H1 (cell line): ENCODE measurements around the gene DCAF15. TPM values are rescaled to one million over a fixed set of nuclear protein-coding genes. Genes with fewer than 3 reads are reported as not detected.
A peak's percentile ranks its signal among the peaks of the same experiment; 100 is the strongest.

Experiments
- CTCF ChIA-PET: fragments of 300-600 bp; sonication (Branson Sonifier 250); formaldehyde crosslinking; loops from one replicate; lab custom pipeline; 2021; ENCODE audit not compliant: partially characterized antibody; lab: Charles Lee
- POLR2A ChIA-PET: fragments of 300-600 bp; sonication (Branson Sonifier 250); formaldehyde crosslinking; loops from one replicate; lab custom pipeline; 2021; ENCODE audit warnings: inconsistent platforms; ENCODE audit not compliant: partially characterized antibody; lab: Charles Lee
- DNase-seq, 2 experiments: peaks; one replicate each; pipeline versions ENCODE4 v3.0.0 to v3.0.0-alpha.2; 2010 to 2022; ENCODE audit warnings: low spot score in 2 of 2, low read depth in 1 of 2, mixed read lengths in 1 of 2
- FAIRE-seq: peaks from 2 replicates; lab custom pipeline; 2011; peaks lifted over from hg19 to GRCh38; lab: Jason Lieb, UNC
- H2AFZ ChIP-seq: 2 replicates; pipeline ENCODE4 v1.8.1; 2012; ENCODE audit warnings: low read length, inconsistent platforms
- H2AK5ac ChIP-seq: 2 replicates; pipeline ENCODE4 v1.6.1; 2013; ENCODE audit warnings: low read depth, low read length
- H2BK120ac ChIP-seq: replicated peaks from 2 replicates; pipeline ENCODE3; 2013; ENCODE audit warnings: low read depth, low read length, inconsistent platforms
- H2BK12ac ChIP-seq: 2 replicates; pipeline ENCODE4 v1.6.1; 2013; ENCODE audit warnings: low read depth, low read length
- H2BK15ac ChIP-seq: 2 replicates; pipeline ENCODE4 v1.6.1; 2013; ENCODE audit warnings: low read length
- H2BK20ac ChIP-seq: 2 replicates; pipeline ENCODE4 v1.6.1; 2013; ENCODE audit warnings: low read length
- H2BK5ac ChIP-seq: 2 replicates; pipeline ENCODE4 v1.6.1; 2013; ENCODE audit warnings: low read depth, low read length
- H3K14ac ChIP-seq: 2 replicates; pipeline ENCODE4 v1.6.1; 2013; ENCODE audit warnings: inconsistent platforms; ENCODE audit not compliant: insufficient read length
- H3K18ac ChIP-seq: 2 replicates; pipeline ENCODE4 v1.6.1; 2013; ENCODE audit warnings: low read length; ENCODE audit errors: extremely low read depth
- H3K23ac ChIP-seq: 2 replicates; pipeline ENCODE4 v1.6.1; 2013; ENCODE audit warnings: inconsistent platforms; ENCODE audit not compliant: insufficient read length
- H3K23me2 ChIP-seq: 2 replicates; pipeline ENCODE4 v1.6.1; 2013; ENCODE audit warnings: low read depth, low read length
- H3K27ac ChIP-seq: 2 replicates; pipeline ENCODE4 v1.6.1; 2011; ENCODE audit warnings: low read depth, low read length, inconsistent platforms
- H3K27me3 ChIP-seq, 4 experiments: replicated peaks in 1 of 4; 1 replicate in 1 of 4; 2 replicates in 3 of 4; pipeline versions ENCODE4 v1.6.1 to v1.8.1; 2011 to 2013; ENCODE audit warnings: low read length in 3 of 4, mild to moderate bottlenecking in 3 of 4, inconsistent platforms in 2 of 4, mixed read lengths in 2 of 4, moderate library complexity in 1 of 4; ENCODE audit not compliant: control insufficient read depth in 3 of 4, insufficient read depth in 3 of 4; ENCODE audit errors: extremely low read depth in 1 of 4
- H3K36me3 ChIP-seq, 4 experiments: 2 replicates each; pipeline versions ENCODE4 v1.6.1 to v1.8.1; 2011 to 2013; ENCODE audit warnings: mild to moderate bottlenecking in 4 of 4, low read length in 3 of 4, moderate library complexity in 2 of 4, control low read depth in 1 of 4, inconsistent platforms in 1 of 4; ENCODE audit not compliant: insufficient read depth in 4 of 4, control insufficient read depth in 2 of 4
- H3K4ac ChIP-seq: replicated peaks from 2 replicates; pipeline ENCODE3; 2013; ENCODE audit warnings: low read length, low read depth, mixed read lengths, inconsistent platforms; ENCODE audit not compliant: insufficient read length
- H3K4me1 ChIP-seq, 4 experiments: replicated peaks in 1 of 4; 1 replicate in 1 of 4; 2 replicates in 3 of 4; pipeline versions ENCODE4 v1.6.1 to v1.8.1; 2011 to 2013; ENCODE audit warnings: low read length in 3 of 4, inconsistent platforms in 2 of 4, mixed read lengths in 1 of 4; ENCODE audit not compliant: insufficient read depth in 4 of 4, control insufficient read depth in 3 of 4
- H3K4me2 ChIP-seq, 2 experiments: 2 replicates each; pipeline versions ENCODE4 v1.6.1 to v1.8.1; 2011 to 2013; ENCODE audit warnings: low read depth in 2 of 2, low read length in 2 of 2, control low read depth in 1 of 2, inconsistent platforms in 1 of 2, mild to moderate bottlenecking in 1 of 2; ENCODE audit not compliant: insufficient read depth in 1 of 2
- H3K4me3 ChIP-seq, 4 experiments: fragments of 200-600, 300-600 bp in 1 of 4; sonication (generic), shearing (Covaris generic), sonication (Bioruptor Twin) in 1 of 4; 2 replicates each; pipeline versions ENCODE4 v1.5.1 to v1.8.1; 2011 to 2016; ENCODE audit warnings: low read length in 4 of 4, low read depth in 3 of 4, control low read depth in 2 of 4, inconsistent platforms in 2 of 4, mild to moderate bottlenecking in 2 of 4, mixed read lengths in 1 of 4, moderate library complexity in 1 of 4; ENCODE audit not compliant: insufficient read depth in 2 of 4; ENCODE audit errors: extremely low read depth in 1 of 4
- H3K56ac ChIP-seq: replicated peaks from 2 replicates; pipeline ENCODE3; 2013; ENCODE audit warnings: low read depth, mild to moderate bottlenecking, mixed read lengths, low read length, inconsistent platforms; ENCODE audit not compliant: insufficient read length
- H3K79me1 ChIP-seq: 2 replicates; pipeline ENCODE4 v1.6.1; 2013; ENCODE audit warnings: low read depth, low read length, control low read depth
- H3K79me2 ChIP-seq, 2 experiments: 2 replicates each; pipeline versions ENCODE4 v1.6.1 to v1.8.1; 2012 to 2013; ENCODE audit warnings: low read length in 2 of 2, mild to moderate bottlenecking in 2 of 2, inconsistent platforms in 1 of 2; ENCODE audit not compliant: insufficient read depth in 2 of 2, control insufficient read depth in 1 of 2
- H3K9ac ChIP-seq, 4 experiments: replicated peaks in 1 of 4; 1 replicate in 1 of 4; 2 replicates in 3 of 4; pipeline versions ENCODE4 v1.6.1 to v1.8.1; 2011 to 2013; ENCODE audit warnings: low read depth in 3 of 4, low read length in 3 of 4, control low read depth in 2 of 4, mild to moderate bottlenecking in 2 of 4, moderate library complexity in 2 of 4, inconsistent platforms in 1 of 4; ENCODE audit errors: extremely low read depth in 1 of 4
- H3K9me3 ChIP-seq, 2 experiments: 2 replicates each; pipeline versions ENCODE4 v1.6.1 to v1.8.1; 2012 to 2013; ENCODE audit warnings: mild to moderate bottlenecking in 2 of 2, moderate library complexity in 2 of 2, control low read depth in 1 of 2, inconsistent platforms in 1 of 2, low read depth in 1 of 2, low read length in 1 of 2, mixed read lengths in 1 of 2; ENCODE audit not compliant: insufficient read depth in 2 of 2
- H4K20me1 ChIP-seq, 2 experiments: replicated peaks in 1 of 2; 2 replicates each; pipeline versions ENCODE3 to v1.8.1; 2011 to 2013; ENCODE audit warnings: inconsistent platforms in 2 of 2, low read length in 2 of 2, mild to moderate bottlenecking in 1 of 2; ENCODE audit not compliant: insufficient read depth in 2 of 2, control insufficient read depth in 1 of 2
- H4K5ac ChIP-seq: 2 replicates; pipeline ENCODE4 v1.6.1; 2013; ENCODE audit warnings: low read length, low read depth, mixed read lengths, inconsistent platforms; ENCODE audit not compliant: insufficient read length
- H4K8ac ChIP-seq: 2 replicates; pipeline ENCODE4 v1.8.0; 2013; ENCODE audit warnings: mild to moderate bottlenecking, moderate library complexity, low read length, inconsistent platforms; ENCODE audit not compliant: insufficient read depth; ENCODE audit errors: extremely low read depth
- H4K91ac ChIP-seq: replicated peaks from 2 replicates; pipeline ENCODE3; 2013; ENCODE audit warnings: low read length, mixed read lengths, inconsistent platforms; ENCODE audit not compliant: insufficient read length
- BACH1 ChIP-seq: IDR thresholded peaks from 2 replicates; pipeline ENCODE4 v1.6.1; 2012; ENCODE audit warnings: low read length, improper control_type of control experiment
- CTCF ChIP-seq, 3 experiments: IDR thresholded peaks; 1 replicate in 2 of 3; 2 replicates in 1 of 3; pipeline versions ENCODE4 v1.5.1 to v1.6.1; 2011; ENCODE audit warnings: low read length in 3 of 3, mild to moderate bottlenecking in 3 of 3, inconsistent platforms in 2 of 3, low read depth in 1 of 3, moderate library complexity in 1 of 3; ENCODE audit not compliant: insufficient read depth in 1 of 3; ENCODE audit errors: control extremely low read depth in 1 of 3
- E2F6 ChIP-seq: IDR thresholded peaks from 2 replicates; pipeline ENCODE4 v1.6.1; 2012; ENCODE audit warnings: inconsistent platforms
- EP300 ChIP-seq, 2 experiments: IDR thresholded peaks; 1 replicate in 1 of 2; 2 replicates in 1 of 2; pipeline ENCODE4 v1.6.1; 2011 to 2012; ENCODE audit warnings: low read depth in 2 of 2, low read length in 2 of 2, mild to moderate bottlenecking in 2 of 2, borderline replicate concordance in 1 of 2, inconsistent platforms in 1 of 2, moderate library complexity in 1 of 2
- FOSL1 ChIP-seq: IDR thresholded peaks from 2 replicates; pipeline ENCODE4 v1.6.1; 2011; ENCODE audit warnings: mild to moderate bottlenecking, low read depth, low read length, moderate library complexity; ENCODE audit not compliant: insufficient read depth
- TBP ChIP-seq: IDR thresholded peaks from 2 replicates; pipeline ENCODE4 v1.6.1; 2011; ENCODE audit warnings: low read depth, low read length, improper control_type of control experiment
- TEAD4 ChIP-seq: IDR thresholded peaks from 2 replicates; pipeline ENCODE4 v1.6.1; 2012; ENCODE audit warnings: low read depth, low read length, inconsistent platforms, mixed read lengths
- USF2 ChIP-seq: IDR thresholded peaks from 2 replicates; pipeline ENCODE4 v1.6.1; 2011; ENCODE audit warnings: low read length, improper control_type of control experiment
- WGBS, 2 experiments: shearing (Covaris generic) in 1 of 2; methylation state at CpG; one replicate each; pipeline versions ENCODE4 v1.1.6 to v1.1.7; 2013 to 2015; ENCODE audit warnings: low lambda C conversion rate in 2 of 2, mixed read lengths in 2 of 2, inconsistent platforms in 1 of 2, low coverage in 1 of 2, missing lambda C conversion rate in 1 of 2; ENCODE audit not compliant: insufficient replicate concordance in 2 of 2, insufficient coverage in 1 of 2, insufficient read length in 1 of 2; ENCODE audit errors: extremely low coverage in 1 of 2, missing lambda C conversion rate in 1 of 2; 5-methylcytosine and 5-hydroxymethylcytosine counted together
- polyA plus RNA-seq, 7 experiments: library from polyadenylated mRNA; depleted of rRNA in 3 of 7; stranded (reverse) in 5 of 7; unstranded in 2 of 7; fragments of >200 nt in 5 of 7; fragments of 200-250 nt in 2 of 7; gene quantifications; 1 replicate in 5 of 7; 2 replicates in 1 of 7; 4 replicates in 1 of 7; pipeline versions ENCODE4 v1.2.1 to v1.2.3, GENCODE V29; 2011 to 2013; ENCODE audit warnings: missing spikeins in 2 of 7, mixed read lengths in 2 of 7
- total RNA-seq: library from RNA; stranded (reverse); fragmentation: NEBNext Ultra II Directional; extraction: Animal tissue kit (Norgen Biotek cat#: 25700); gene quantifications from 2 replicates; pipeline ENCODE4 v1.2.1, GENCODE V29; 2021

The DCAF15 gene
- total and polyA plus RNA-seq, 2 of the 8 experiments (the other 6 are each of a cell fraction or from before 2014, with no cell fraction given) = 68.7 to 80.8 TPM

- DNase-seq (no peak), FAIRE-seq (no peak)
- CTCF ChIA-PET = interaction anchor here (0.9 to 1.8 kb wide), 10 partner anchors 12 to 131 kb away, joined by 3 to 12 read pairs (median 5); partner anchors contain the start of genes C19orf67 and RFX1
- Histone ChIP-seq H4K91ac (no peak overlapping the region), H2BK12ac (no peak overlapping the region), H2BK20ac (no peak overlapping the region), H3K79me1 (peaks cover 13% of the 10 kb centered on the region), H3K23ac (no peak overlapping the region), H3K27ac (no peak overlapping the region), H4K8ac (peak overlapping the region; percentile 25; the same call in 1 of the 2 replicates), H3K79me2 (peaks cover 0 to 19% of the 10 kb centered on the region in 2 experiments; a peak in 3 of 4 replicates), H3K9me3 (no peaks in the 10 kb centered on the region), H3K36me3 (peaks cover 18 to 36% (median 29%) of the 10 kb centered on the region in 4 experiments), H2BK5ac (0 out of 2 replicates have a peak overlapping the region, but pooled peaks have one; percentile 78), H4K5ac (no peak overlapping the region), H3K4me1 (peaks cover 0 to 7% (median 3%) of the 10 kb centered on the region in 4 experiments; a peak in 6 of 7 replicates), H3K18ac (no peak overlapping the region), H3K4me3 (no peak overlapping the region), H2BK15ac (no peak overlapping the region), H2BK120ac (no peak overlapping the region), H3K14ac (no peak overlapping the region), H3K23me2 (peaks cover 9% of the 10 kb centered on the region), H2AK5ac (no peak overlapping the region), H3K4me2 (peak overlapping the region in 1 of 2 experiments; percentile 61; a peak in 1 of 4 replicates), H3K9ac (no peak overlapping the region), H3K4ac (no peak overlapping the region), H3K56ac (peak overlapping the region; percentile 9), H3K27me3 (no peaks in the 10 kb centered on the region), H4K20me1 (peaks cover 0 to 16% of the 10 kb centered on the region in 2 experiments), H2AFZ (no peak overlapping the region)
- 91% methylated on average over 14 of the region's 15 CpGs; no CpG with 5 or more reads in 1 of the 2 experiments for WGBS, 2 experiments
- POLR2A ChIA-PET = interaction anchor here (0.9 to 4.3 kb wide), 14 partner anchors 8 to 103 kb away, joined by 3 to 48 read pairs (median 6); partner anchors contain the start of genes IL27RA and PODNL1
- TF ChIP-seq TBP (no peak), USF2 (no peak), BACH1 (no peak), CTCF (IDR thresholded peaks at IDR 0.05; ENCODE audit: control extremely low read depth in 1 of 3, insufficient read depth in 1 of 3, low read depth in 1 of 3, low read length in 3 of 3) (no peak), TEAD4 (no peak), E2F6 (no peak), EP300 (IDR thresholded peaks at IDR 0.05; ENCODE audit: borderline replicate concordance in 1 of 2, low read depth in 2 of 2, low read length in 2 of 2) (no peak), FOSL1 (no peak)
Observed at GRCh38 chr19:13954185-13954584, 1.9 kb downstream of the DCAF15 start.
